HG03108 (cell line): ENCODE data around the gene KCNQ1.
A peak's percentile ranks its signal among the peaks of the same experiment; 100 is the strongest.

Experiments used
- ATAC-seq: cut with Tn5 transposase; IDR thresholded peaks from one replicate; pipeline ENCODE4 v1.9.1; 2021; ENCODE audit warnings: moderate library complexity; ENCODE audit not compliant: unreplicated experiment

The KCNQ1 gene

GRCh38 chr11:2410616-2411015 lies 34.2 kb upstream of the KCNQ1 start:
- ATAC-seq, result no peak

GRCh38 chr11:2411446-2412305 lies 33.1 kb upstream of the KCNQ1 start:
- no peak for ATAC-seq

GRCh38 chr11:2412323-2412722 lies 32.5 kb upstream of the KCNQ1 start:
- ATAC-seq, result no peak

GRCh38 chr11:2413742-2414579 lies 30.8 kb upstream of the KCNQ1 start:
- ATAC-seq, result no peak

GRCh38 chr11:2414616-2415015 lies 30.2 kb upstream of the KCNQ1 start:
- no peak for ATAC-seq

- no peak for ATAC-seq
These were observed 29.6 kb upstream of the KCNQ1 start for GRCh38 chr11:2415171-2415570.

- no peak for ATAC-seq
These were observed 29.0 kb upstream of the KCNQ1 start for GRCh38 chr11:2415601-2416380.

GRCh38 chr11:2416765-2417164 lies 28.0 kb upstream of the KCNQ1 start:
- no peak for ATAC-seq

- no peak for ATAC-seq
These were observed 26.7 kb upstream of the KCNQ1 start for GRCh38 chr11:2417856-2418692.

- no peak for ATAC-seq
These were observed 26.0 kb upstream of the KCNQ1 start for GRCh38 chr11:2418693-2419360.

- no peak for ATAC-seq
These were observed 24.9 kb upstream of the KCNQ1 start for GRCh38 chr11:2419638-2420501.

GRCh38 chr11:2420502-2421225 lies 24.1 kb upstream of the KCNQ1 start:
- ATAC-seq, result peak; percentile 52

- no peak for ATAC-seq
These were observed 23.4 kb upstream of the KCNQ1 start for GRCh38 chr11:2421226-2421994.

GRCh38 chr11:2421996-2422395 lies 22.8 kb upstream of the KCNQ1 start:
- ATAC-seq, result no peak

GRCh38 chr11:2422461-2423156 lies 22.2 kb upstream of the KCNQ1 start:
- no peak for ATAC-seq

GRCh38 chr11:2423157-2424025 lies 21.4 kb upstream of the KCNQ1 start:
- no peak for ATAC-seq
